Measurements from ENCODE around the gene MTMR3.

Gene MTMR3

GRCh38 chr22:29998627-29999384 is 115.8 kb downstream of the MTMR3 start:
- no peak for DNase-seq (ENCODE audit: low read depth, low spot score)
- no peak overlapping the region for H3K4me3 ChIP-seq (ENCODE audit: low read depth, low read length)
- CTCF ChIA-PET: interaction anchor here (0.8 to 4.3 kb wide), 2 partner anchors 7 to 117 kb away, joined by 3 to 76 read pairs; no protein-coding TSS in a partner anchor
- POLR2A ChIA-PET: no interaction called here
- TF ChIP-seq CTCF (IDR thresholded peaks at IDR 0.05; ENCODE audit: insufficient read depth, low read length, missing control alignments): peak; percentile 2

- CTCF ChIA-PET: interaction anchor here (0.9 to 1.8 kb wide), 4 partner anchors 10 to 364 kb away, joined by 3 to 4 read pairs (median 3); no protein-coding TSS in a partner anchor
- no peak for DNase-seq (ENCODE audit: low read depth, low spot score)
- POLR2A ChIA-PET: no interaction called here
- TF ChIP-seq CTCF (IDR thresholded peaks at IDR 0.05; ENCODE audit: insufficient read depth, low read length, missing control alignments): no peak
- no peak overlapping the region for H3K4me3 ChIP-seq (ENCODE audit: low read depth, low read length)
These were observed 117.6 kb downstream of the MTMR3 start for GRCh38 chr22:30000566-30000965.

GRCh38 chr22:30001459-30001858 is 118.5 kb downstream of the MTMR3 start:
- TF ChIP-seq CTCF (IDR thresholded peaks at IDR 0.05; ENCODE audit: insufficient read depth, low read length, missing control alignments): no peak
- ChIA-PET CTCF (interaction anchor here (0.9 to 1.8 kb wide), 4 partner anchors 12 to 365 kb away, joined by 3 to 4 read pairs (median 4); no protein-coding TSS in a partner anchor), POLR2A (no interaction called here)
- no peak for DNase-seq (ENCODE audit: low read depth, low spot score)
- no peak overlapping the region for H3K4me3 ChIP-seq (ENCODE audit: low read depth, low read length)

- no peak for TF ChIP-seq CTCF (IDR thresholded peaks at IDR 0.05; ENCODE audit: insufficient read depth, low read length, missing control alignments)
- no peak for DNase-seq (ENCODE audit: low read depth, low spot score)
- ChIA-PET CTCF (interaction anchor here (0.8 to 6.6 kb wide), 15 partner anchors 7 to 367 kb away, joined by 3 to 87 read pairs (median 5); partner anchors contain the start of gene ASCC2), POLR2A (no interaction called here)
- H3K4me3 ChIP-seq (ENCODE audit: low read depth, low read length): no peak overlapping the region
These were observed 120.0 kb downstream of the MTMR3 start for GRCh38 chr22:30002861-30003486.

GRCh38 chr22:30004101-30004500 is 121.1 kb downstream of the MTMR3 start:
- TF ChIP-seq CTCF (IDR thresholded peaks at IDR 0.05; ENCODE audit: insufficient read depth, low read length, missing control alignments): no peak
- ChIA-PET POLR2A (no interaction called here), CTCF (interaction anchor here (0.6 to 6.6 kb wide), 35 partner anchors 8 to 415 kb away, joined by 3 to 87 read pairs (median 7); partner anchors contain the start of genes ASCC2, UQCR10 and ZMAT5)
- DNase-seq (ENCODE audit: low read depth, low spot score): no peak
- no peak overlapping the region for H3K4me3 ChIP-seq (ENCODE audit: low read depth, low read length)

GRCh38 chr22:30004694-30005093 is 121.7 kb downstream of the MTMR3 start:
- TF ChIP-seq CTCF (IDR thresholded peaks at IDR 0.05; ENCODE audit: insufficient read depth, low read length, missing control alignments): no peak
- no peak overlapping the region for H3K4me3 ChIP-seq (ENCODE audit: low read depth, low read length)
- no peak for DNase-seq (ENCODE audit: low read depth, low spot score)
- CTCF ChIA-PET: interaction anchor here (0.6 to 6.6 kb wide), 76 partner anchors 8 to 450 kb away, joined by 3 to 87 read pairs (median 5); partner anchors contain the start of genes ASCC2, UQCR10 and ZMAT5
- POLR2A ChIA-PET: interaction anchor here (1.0 kb wide), 1 partner anchor 232 kb away, joined by 3 read pairs; no protein-coding TSS in a partner anchor

Data from AG04449 (cell line).